Measurements from ENCODE around the gene IL2RG. TPM values are rescaled to one million over a fixed set of nuclear protein-coding genes. Genes with fewer than 3 reads are reported as not detected.

IL2RG gene
- total and polyA plus RNA-seq, 10 of the 15 experiments (the other 5 are each of a cell fraction or from before 2014, with no cell fraction given): 63.9 to 686 (median 183) TPM

DNA sequence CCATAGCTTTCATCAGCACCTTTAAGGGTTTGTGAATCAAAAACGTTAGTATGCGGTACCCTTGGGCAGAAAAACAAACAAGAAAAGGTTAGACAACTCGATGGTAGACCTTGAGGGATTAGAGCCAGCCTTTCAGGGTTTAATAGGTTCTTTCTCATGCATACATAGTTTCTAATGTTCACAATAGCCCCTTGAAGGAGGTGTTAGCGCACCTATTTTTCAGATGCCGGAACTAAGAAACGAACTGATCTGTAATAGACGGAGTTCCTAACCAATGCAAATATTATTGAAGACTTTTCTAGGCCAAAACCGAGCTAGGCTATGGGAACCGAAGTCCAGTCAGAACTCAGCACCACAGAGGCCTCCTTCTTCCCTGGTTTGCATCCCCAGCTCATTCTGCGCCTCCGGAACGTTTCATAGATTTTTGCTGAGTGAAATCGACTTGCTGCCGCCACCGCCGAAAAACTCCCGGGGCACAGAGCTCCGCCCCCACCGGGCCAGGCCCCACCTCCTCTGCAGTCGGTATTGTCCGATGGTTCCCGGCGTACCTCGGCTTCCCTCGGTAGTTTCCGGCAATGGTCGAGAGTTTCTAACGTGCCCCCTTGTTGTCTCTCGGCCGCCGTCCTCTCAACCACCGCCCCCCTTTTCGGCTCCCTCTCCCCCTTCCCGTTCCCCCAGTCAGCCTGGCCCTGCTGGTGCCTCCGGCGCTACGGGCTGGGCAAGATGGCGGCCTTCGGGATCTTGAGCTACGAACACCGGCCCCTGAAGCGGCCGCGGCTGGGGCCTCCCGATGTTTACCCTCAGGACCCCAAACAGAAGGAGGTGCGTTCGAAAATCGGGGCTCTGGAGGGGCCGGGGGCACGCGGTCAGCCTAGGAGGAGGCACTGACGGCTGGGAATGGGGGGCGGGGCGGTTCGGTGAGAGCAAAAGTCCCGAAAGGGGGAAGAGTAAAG, 6.9 kb upstream of the IL2RG start, which contains the start of gene MED12:
MED12 (plus strand) TSS at position 565 of the 953 bp plus-strand sequence; CDS start at position 724, 159 bp downstream.
- peak within 1 kb of the TSS; percentile 85 for H2AFZ ChIP-seq (ENCODE audit: control insufficient read depth, low read depth, low read length)
- H3K4me3 ChIP-seq: peak within 1 kb of the TSS; percentile 85
- peak within 1 kb of the TSS; percentile 80 for H3K9ac ChIP-seq (ENCODE audit: control insufficient read depth, insufficient read depth, low read length)
- peaks cover 12% of the 10 kb centered on the region for H3K79me2 ChIP-seq (ENCODE audit: control insufficient read depth, insufficient read depth, low read length)
- H3K4me2 ChIP-seq (ENCODE audit: control insufficient read depth, insufficient read depth): peak within 1 kb of the TSS; percentile 93
- ATAC-seq (peak; percentile 99), DNase-seq (ENCODE audit: low read depth, low spot score) (peak; percentile 52), FAIRE-seq (no peak)
- intact Hi-C loops (cut with micrococcal nuclease; ENCODE audit: unreplicated experiment) (loop anchor here (10.0 kb wide), 1 partner anchor 246 kb away; the partner anchor contains the start of gene TAF1), in situ Hi-C loops (cut with MboI) (no loop called here)
- WGBS (ENCODE audit: insufficient coverage, insufficient replicate concordance, low lambda C conversion rate, missing lambda C conversion rate): 43% methylated on average over 45 of the region's 56 CpGs
- H3K4me1 ChIP-seq (ENCODE audit: control insufficient read depth, insufficient read depth, low read length): peaks cover 2% of the 10 kb centered on the region; the same call in 1 of the 2 replicates
- no peaks in the 10 kb centered on the region for H3K9me3 ChIP-seq (replicated peaks; ENCODE audit: control insufficient read depth, insufficient read depth, low read length)
- RAD21 ChIA-PET (ENCODE audit: unreplicated experiment): interaction anchor here (0.9 to 3.7 kb wide), 9 partner anchors 11 to 165 kb away, joined by 3 to 29 read pairs (median 5); partner anchors contain the start of gene NONO
- H3K36me3 ChIP-seq (ENCODE audit: control insufficient read depth in 2 of 2, insufficient read depth in 2 of 2, low read length in 1 of 2): peaks cover 0 to 4% of the 10 kb centered on the region in 2 experiments; a peak in 3 of 4 replicates
- TSS peak; percentile 98 for BruUV-seq (replicated peaks)
- SMC1A ChIA-PET (ENCODE audit: uncharacterized antibody, unreplicated experiment): interaction anchor here (1.0 to 2.3 kb wide), 7 partner anchors 12 to 60 kb away, joined by 3 to 18 read pairs (median 6); no protein-coding TSS in a partner anchor
- CTCF ChIA-PET: interaction anchor here (0.6 to 2.5 kb wide), 8 partner anchors 10 to 78 kb away, joined by 3 to 17 read pairs (median 5); no protein-coding TSS in a partner anchor
- no peaks in the 10 kb centered on the region for H3K27me3 ChIP-seq (replicated peaks in 1 of 2; ENCODE audit: control insufficient read depth in 2 of 2, insufficient read depth in 2 of 2, low read length in 1 of 2)
- POLR2A ChIA-PET: interaction anchor here (0.6 to 3.1 kb wide), 15 partner anchors 8 to 458 kb away, joined by 3 to 34 read pairs (median 5); partner anchors contain the start of genes NONO, TAF1 and ZMYM3
- H4K20me1 ChIP-seq (ENCODE audit: control insufficient read depth, insufficient read depth): no peaks in the 10 kb centered on the region
- H3K27ac ChIP-seq (ENCODE audit: control insufficient read depth, insufficient read depth): peak within 1 kb of the TSS; percentile 81
- TF ChIP-seq, protein P1, sequence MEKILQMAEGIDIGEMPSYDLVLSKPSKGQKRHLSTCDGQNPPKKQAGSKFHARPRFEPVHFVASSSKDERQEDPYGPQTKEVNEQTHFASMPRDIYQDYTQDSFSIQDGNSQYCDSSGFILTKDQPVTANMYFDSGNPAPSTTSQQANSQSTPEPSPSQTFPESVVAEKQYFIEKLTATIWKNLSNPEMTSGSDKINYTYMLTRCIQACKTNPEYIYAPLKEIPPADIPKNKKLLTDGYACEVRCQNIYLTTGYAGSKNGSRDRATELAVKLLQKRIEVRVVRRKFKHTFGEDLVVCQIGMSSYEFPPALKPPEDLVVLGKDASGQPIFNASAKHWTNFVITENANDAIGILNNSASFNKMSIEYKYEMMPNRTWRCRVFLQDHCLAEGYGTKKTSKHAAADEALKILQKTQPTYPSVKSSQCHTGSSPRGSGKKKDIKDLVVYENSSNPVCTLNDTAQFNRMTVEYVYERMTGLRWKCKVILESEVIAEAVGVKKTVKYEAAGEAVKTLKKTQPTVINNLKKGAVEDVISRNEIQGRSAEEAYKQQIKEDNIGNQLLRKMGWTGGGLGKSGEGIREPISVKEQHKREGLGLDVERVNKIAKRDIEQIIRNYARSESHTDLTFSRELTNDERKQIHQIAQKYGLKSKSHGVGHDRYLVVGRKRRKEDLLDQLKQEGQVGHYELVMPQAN (conservative IDR thresholded peaks at IDR 0.05): 0 out of 2 replicates have a peak, but pooled peaks have one; percentile 23
- TF ChIP-seq HDAC2 (IDR thresholded peaks at IDR 0.05) (no peak), SUPT20H (IDR thresholded peaks at IDR 0.05; ENCODE audit: borderline replicate concordance, control insufficient read depth, low read depth, low read length) (no peak), RAD21 (IDR thresholded peaks at IDR 0.05; ENCODE audit: insufficient read depth, low read depth, low read length) (no peak), IRF4 (IDR thresholded peaks at IDR 0.05; ENCODE audit: low read depth, low read length) (no peak), YY1 (IDR thresholded peaks at IDR 0.05; ENCODE audit: low read depth, low read length) (peak; percentile 88), POLR2A (IDR thresholded peaks at IDR 0.05; ENCODE audit: low read depth, low read length) (peak; percentile 67), POLR2AphosphoS5 (IDR thresholded peaks at IDR 0.05; ENCODE audit: low read length) (peak; percentile 81), SMAD1 (IDR thresholded peaks at IDR 0.05; ENCODE audit: low read depth, partially characterized antibody) (peak; percentile 33), POLR2AphosphoS2 (IDR thresholded peaks at IDR 0.05; ENCODE audit: low read depth, low read length) (0 out of 2 replicates have a peak, but pooled peaks have one; percentile 57), STAT1 (conservative IDR thresholded peaks at IDR 0.05) (no peak), PML (IDR thresholded peaks at IDR 0.05; ENCODE audit: low read length) (peak; percentile 66; the same call in 1 of the 2 replicates)
- TF ChIP-seq, protein P2, sequence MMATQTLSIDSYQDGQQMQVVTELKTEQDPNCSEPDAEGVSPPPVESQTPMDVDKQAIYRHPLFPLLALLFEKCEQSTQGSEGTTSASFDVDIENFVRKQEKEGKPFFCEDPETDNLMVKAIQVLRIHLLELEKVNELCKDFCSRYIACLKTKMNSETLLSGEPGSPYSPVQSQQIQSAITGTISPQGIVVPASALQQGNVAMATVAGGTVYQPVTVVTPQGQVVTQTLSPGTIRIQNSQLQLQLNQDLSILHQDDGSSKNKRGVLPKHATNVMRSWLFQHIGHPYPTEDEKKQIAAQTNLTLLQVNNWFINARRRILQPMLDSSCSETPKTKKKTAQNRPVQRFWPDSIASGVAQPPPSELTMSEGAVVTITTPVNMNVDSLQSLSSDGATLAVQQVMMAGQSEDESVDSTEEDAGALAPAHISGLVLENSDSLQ (IDR thresholded peaks at IDR 0.05): 0 out of 2 replicates have a peak, but pooled peaks have one; percentile 15

Measured in GM12878 (cell line).